Rectal smooth muscle tissue (tissue), 1 donor: ENCODE measurements around the gene BRD3.
"Not testable (repeated sequence)": the region's sequence is repeated elsewhere in the genome, so short reads cannot be mapped to it uniquely, and the experiment has no call there.

Source experiments
- H3K27ac ChIP-seq: one replicate; pipeline ENCODE4 v1.7.0; 2013; ENCODE audit warnings: low read depth, low read length, inconsistent platforms
- H3K27me3 ChIP-seq: one replicate; pipeline ENCODE4 v1.7.0; 2013; ENCODE audit warnings: low read length; ENCODE audit not compliant: control insufficient read depth, insufficient read depth
- H3K36me3 ChIP-seq: one replicate; pipeline ENCODE4 v1.7.0; 2013; ENCODE audit warnings: low read length; ENCODE audit not compliant: control insufficient read depth, insufficient read depth
- H3K4me1 ChIP-seq: one replicate; pipeline ENCODE4 v1.7.0; 2013; ENCODE audit warnings: low read length; ENCODE audit not compliant: control insufficient read depth, insufficient read depth
- H3K4me3 ChIP-seq: one replicate; pipeline ENCODE4 v1.7.0; 2013; ENCODE audit warnings: low read length
- H3K9ac ChIP-seq: one replicate; pipeline ENCODE4 v1.7.0; 2013; ENCODE audit warnings: low read length

BRD3 gene

GRCh38 chr9:134067904-134068743 lies at the start of gene BRD3:
Gene BRD3, minus strand, starts transcription at chr9:134068026. Its CDS starts 14,549 bp downstream, at chr9:134053477.
- Histone ChIP-seq H3K36me3 (no peaks in the 10 kb centered on the region), H3K27me3 (peaks cover 5% of the 10 kb centered on the region), H3K4me3 (peak within 1 kb of the TSS; percentile 84), H3K4me1 (peaks cover 8% of the 10 kb centered on the region), H3K27ac (peak within 1 kb of the TSS; percentile 93), H3K9ac (peak within 1 kb of the TSS; percentile 83)

GRCh38 chr9:134112561-134112960 lies 44.7 kb upstream of the BRD3 start:
- Histone ChIP-seq H3K36me3 (no peaks in the 10 kb centered on the region), H3K4me1 (no peaks in the 10 kb centered on the region), H3K27ac (no peak overlapping the region), H3K27me3 (no peaks in the 10 kb centered on the region), H3K9ac (no peak overlapping the region), H3K4me3 (no peak overlapping the region)

- Histone ChIP-seq H3K4me1 (no peaks in the 10 kb centered on the region), H3K9ac (no peak overlapping the region), H3K27ac (no peak overlapping the region), H3K27me3 (no peaks in the 10 kb centered on the region), H3K4me3 (no peak overlapping the region), H3K36me3 (no peaks in the 10 kb centered on the region)
Observed at GRCh38 chr9:134111064-134111463, 43.2 kb upstream of the BRD3 start.

- Histone ChIP-seq H3K27me3 (no peaks in the 10 kb centered on the region), H3K27ac (no peak overlapping the region), H3K4me3 (no peak overlapping the region), H3K36me3 (no peaks in the 10 kb centered on the region), H3K9ac (no peak overlapping the region), H3K4me1 (no peaks in the 10 kb centered on the region)
Observed at GRCh38 chr9:134103391-134103998, 35.7 kb upstream of the BRD3 start.

- H3K9ac ChIP-seq = no peak overlapping the region
- no peaks in the 10 kb centered on the region for H3K27me3 ChIP-seq
- H3K4me3 ChIP-seq = no peak overlapping the region
- no peaks in the 10 kb centered on the region for H3K4me1 ChIP-seq
- no peak overlapping the region for H3K27ac ChIP-seq
- H3K36me3 ChIP-seq = no peaks in the 10 kb centered on the region
Observed at GRCh38 chr9:134101623-134102149, 33.9 kb upstream of the BRD3 start.

GRCh38 chr9:134101133-134101532 lies 33.3 kb upstream of the BRD3 start:
- not testable (repeated sequence) for H3K36me3 ChIP-seq, H3K9ac ChIP-seq, H3K27me3 ChIP-seq, H3K27ac ChIP-seq, H3K4me3 ChIP-seq, H3K4me1 ChIP-seq

GRCh38 chr9:134100040-134100439 lies 32.2 kb upstream of the BRD3 start:
- Histone ChIP-seq H3K9ac (no peak overlapping the region), H3K27me3 (no peaks in the 10 kb centered on the region), H3K27ac (no peak overlapping the region)

GRCh38 chr9:134099123-134099761 lies 31.4 kb upstream of the BRD3 start:
- Histone ChIP-seq H3K4me1 (no peaks in the 10 kb centered on the region), H3K9ac (no peak overlapping the region), H3K27ac (no peak overlapping the region), H3K27me3 (no peaks in the 10 kb centered on the region), H3K4me3 (no peak overlapping the region), H3K36me3 (no peaks in the 10 kb centered on the region)

More at GRCh38 chr9:134100040-134100439, 32.2 kb upstream of the BRD3 start:
- no peaks in the 10 kb centered on the region for H3K4me1 ChIP-seq
- no peak overlapping the region for H3K4me3 ChIP-seq
- no peaks in the 10 kb centered on the region for H3K36me3 ChIP-seq

GRCh38 chr9:134089972-134090371 lies 22.1 kb upstream of the BRD3 start:
- Histone ChIP-seq H3K36me3 (no peaks in the 10 kb centered on the region), H3K9ac (no peak overlapping the region), H3K27ac (no peak overlapping the region), H3K4me1 (no peaks in the 10 kb centered on the region), H3K27me3 (no peaks in the 10 kb centered on the region), H3K4me3 (no peak overlapping the region)

- Histone ChIP-seq H3K9ac (no peak overlapping the region), H3K27ac (no peak overlapping the region), H3K4me3 (no peak overlapping the region)
Observed at GRCh38 chr9:134088063-134088725, 20.4 kb upstream of the BRD3 start.

GRCh38 chr9:134085674-134086073 lies 17.8 kb upstream of the BRD3 start:
- Histone ChIP-seq H3K4me1 (no peaks in the 10 kb centered on the region), H3K27me3 (no peaks in the 10 kb centered on the region), H3K36me3 (no peaks in the 10 kb centered on the region), H3K27ac (no peak overlapping the region), H3K9ac (no peak overlapping the region), H3K4me3 (no peak overlapping the region)

More at GRCh38 chr9:134088063-134088725, 20.4 kb upstream of the BRD3 start:
- H3K4me1 ChIP-seq = no peaks in the 10 kb centered on the region
- H3K27me3 ChIP-seq = no peaks in the 10 kb centered on the region
- H3K36me3 ChIP-seq = no peaks in the 10 kb centered on the region

GRCh38 chr9:134083451-134083850 lies 15.6 kb upstream of the BRD3 start:
- Histone ChIP-seq H3K27ac (no peak overlapping the region), H3K4me1 (no peaks in the 10 kb centered on the region), H3K36me3 (no peaks in the 10 kb centered on the region)

More at GRCh38 chr9:134083451-134083850, 15.6 kb upstream of the BRD3 start:
- no peak overlapping the region for H3K9ac ChIP-seq
- H3K27me3 ChIP-seq = no peaks in the 10 kb centered on the region
- H3K4me3 ChIP-seq = no peak overlapping the region
